ENCODE results near the gene MS4A2.

DNA sequence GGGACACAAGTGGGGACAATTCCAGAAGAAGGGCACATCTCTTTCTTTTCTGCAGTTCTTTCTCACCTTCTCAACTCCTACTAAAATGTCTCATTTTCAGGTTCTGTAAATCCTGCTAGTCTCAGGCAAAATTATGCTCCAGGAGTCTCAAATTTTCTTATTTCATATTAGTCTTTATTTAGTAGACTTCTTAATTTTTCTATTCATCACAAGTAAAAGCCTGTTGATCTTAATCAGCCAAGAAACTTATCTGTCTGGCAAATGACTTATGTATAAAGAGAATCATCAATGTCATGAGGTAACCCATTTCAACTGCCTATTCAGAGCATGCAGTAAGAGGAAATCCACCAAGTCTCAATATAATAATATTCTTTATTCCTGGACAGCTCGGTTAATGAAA, at the start of gene MS4A2:
- TF ChIP-seq, protein P1, sequence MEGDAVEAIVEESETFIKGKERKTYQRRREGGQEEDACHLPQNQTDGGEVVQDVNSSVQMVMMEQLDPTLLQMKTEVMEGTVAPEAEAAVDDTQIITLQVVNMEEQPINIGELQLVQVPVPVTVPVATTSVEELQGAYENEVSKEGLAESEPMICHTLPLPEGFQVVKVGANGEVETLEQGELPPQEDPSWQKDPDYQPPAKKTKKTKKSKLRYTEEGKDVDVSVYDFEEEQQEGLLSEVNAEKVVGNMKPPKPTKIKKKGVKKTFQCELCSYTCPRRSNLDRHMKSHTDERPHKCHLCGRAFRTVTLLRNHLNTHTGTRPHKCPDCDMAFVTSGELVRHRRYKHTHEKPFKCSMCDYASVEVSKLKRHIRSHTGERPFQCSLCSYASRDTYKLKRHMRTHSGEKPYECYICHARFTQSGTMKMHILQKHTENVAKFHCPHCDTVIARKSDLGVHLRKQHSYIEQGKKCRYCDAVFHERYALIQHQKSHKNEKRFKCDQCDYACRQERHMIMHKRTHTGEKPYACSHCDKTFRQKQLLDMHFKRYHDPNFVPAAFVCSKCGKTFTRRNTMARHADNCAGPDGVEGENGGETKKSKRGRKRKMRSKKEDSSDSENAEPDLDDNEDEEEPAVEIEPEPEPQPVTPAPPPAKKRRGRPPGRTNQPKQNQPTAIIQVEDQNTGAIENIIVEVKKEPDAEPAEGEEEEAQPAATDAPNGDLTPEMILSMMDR (IDR thresholded peaks at IDR 0.05; ENCODE audit: insufficient read depth, low read length, poor library complexity, severe bottlenecking) = no peak
- TF ChIP-seq EZH2phosphoT487 (conservative IDR thresholded peaks at IDR 0.05; ENCODE audit: low read length) = no peak
